ENCODE measurements around the gene HNRNPH2. TPM values are rescaled to one million over a fixed set of nuclear protein-coding genes. Genes with fewer than 3 reads are reported as not detected.
A peak's percentile ranks its signal among the peaks of the same experiment; 100 is the strongest.

HNRNPH2 gene, protein sequence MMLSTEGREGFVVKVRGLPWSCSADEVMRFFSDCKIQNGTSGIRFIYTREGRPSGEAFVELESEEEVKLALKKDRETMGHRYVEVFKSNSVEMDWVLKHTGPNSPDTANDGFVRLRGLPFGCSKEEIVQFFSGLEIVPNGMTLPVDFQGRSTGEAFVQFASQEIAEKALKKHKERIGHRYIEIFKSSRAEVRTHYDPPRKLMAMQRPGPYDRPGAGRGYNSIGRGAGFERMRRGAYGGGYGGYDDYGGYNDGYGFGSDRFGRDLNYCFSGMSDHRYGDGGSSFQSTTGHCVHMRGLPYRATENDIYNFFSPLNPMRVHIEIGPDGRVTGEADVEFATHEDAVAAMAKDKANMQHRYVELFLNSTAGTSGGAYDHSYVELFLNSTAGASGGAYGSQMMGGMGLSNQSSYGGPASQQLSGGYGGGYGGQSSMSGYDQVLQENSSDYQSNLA
- polyA plus RNA-seq (2013, experiment 1 of 2; ENCODE audit: insufficient read length), result 67.8 TPM
- 71.1 TPM for polyA plus RNA-seq (2013, experiment 2 of 2; ENCODE audit: insufficient read length)

DNA sequence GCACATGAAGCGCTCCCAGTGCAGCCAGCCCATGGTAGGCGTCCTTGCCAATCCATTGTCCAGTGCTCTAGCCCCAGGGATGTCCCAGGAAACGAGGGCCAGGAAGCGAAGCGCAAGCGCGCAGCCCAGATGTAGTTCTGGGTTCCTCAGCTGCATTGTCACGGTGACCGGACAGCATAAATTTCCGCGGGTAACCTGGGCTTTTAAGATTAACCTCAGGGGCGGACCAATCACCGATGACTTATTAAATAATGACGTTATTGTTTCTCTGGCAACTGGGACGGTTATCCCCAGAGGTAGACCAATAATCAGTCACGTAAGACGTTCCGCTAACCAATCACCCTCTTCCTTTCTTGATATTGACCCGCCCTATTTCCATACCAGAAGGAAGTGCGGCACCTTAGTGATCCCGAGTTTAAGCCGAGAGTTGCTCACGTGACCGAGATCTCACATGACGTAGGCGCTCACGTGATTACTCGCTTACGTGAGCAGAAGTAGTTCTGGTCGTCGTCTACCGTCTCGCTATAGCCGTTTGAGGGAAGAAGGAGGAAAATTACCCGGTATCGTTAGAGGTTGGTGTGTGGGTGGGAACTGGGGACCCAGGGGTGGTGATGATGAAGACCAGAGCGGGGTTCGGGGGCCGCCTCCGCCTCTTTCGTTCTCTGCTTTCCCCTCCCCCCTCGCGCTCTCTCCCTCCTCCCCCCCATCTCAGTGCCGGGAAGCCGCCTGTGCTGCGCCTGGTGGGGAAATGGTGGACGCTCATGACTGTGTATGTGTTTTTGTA is at the start of gene HNRNPH2, which contains the start of gene GLA:
HNRNPH2 (plus strand) TSS at position 475 of the 784 bp plus-strand sequence. CDS start 3,767 bp downstream, outside the sequence.
GLA (minus strand) TSS at position 178 of the 784 bp plus-strand sequence; CDS start at position 156, 22 bp downstream.
- DNase-seq, result peak; percentile 98

- DNase-seq, result peak; percentile 3
Measured at GRCh38 chrX:101359966-101360365, 48.1 kb upstream of the HNRNPH2 start.

DNA sequence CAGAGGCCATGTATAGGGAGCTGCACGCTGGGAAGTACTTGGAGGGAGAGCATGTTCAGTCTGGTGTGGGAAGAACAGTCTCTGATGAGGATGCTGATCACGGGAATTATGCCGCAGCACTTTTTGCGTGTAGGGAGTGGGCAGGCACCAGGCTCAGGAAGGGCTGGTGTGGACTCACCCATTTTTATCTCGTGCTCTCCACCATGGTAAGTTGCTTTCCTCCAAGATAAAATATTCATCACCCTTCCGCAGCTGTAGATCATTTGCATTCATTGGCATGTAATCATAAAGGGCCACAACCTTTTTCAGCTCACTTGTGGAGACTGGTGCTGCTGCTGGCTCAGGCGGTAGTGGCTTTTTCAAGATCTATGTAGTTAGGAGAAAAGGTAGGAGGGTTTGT is 47.6 kb upstream of the HNRNPH2 start:
- DNase-seq, result no peak

DNA sequence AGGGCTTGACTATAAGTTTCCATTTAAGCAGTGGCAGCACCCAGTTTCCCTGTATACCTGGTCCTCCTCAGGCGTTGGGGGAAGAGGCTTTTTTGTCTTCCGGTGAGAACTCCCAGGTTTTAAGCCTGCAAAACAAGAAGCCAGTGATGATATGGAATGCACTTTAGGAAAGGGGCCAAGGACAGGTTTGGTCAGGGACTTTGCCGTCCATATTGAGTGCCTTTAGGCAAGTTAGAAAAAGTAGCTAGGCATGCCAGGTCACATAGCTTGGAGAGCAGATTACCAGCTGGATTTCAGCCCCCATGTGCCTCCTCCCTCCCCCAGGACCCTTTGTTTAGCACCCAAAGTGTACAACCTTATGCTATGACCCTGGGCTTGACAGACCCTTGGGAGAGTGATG is 45.9 kb upstream of the HNRNPH2 start:
- DNase-seq, result no peak

DNA sequence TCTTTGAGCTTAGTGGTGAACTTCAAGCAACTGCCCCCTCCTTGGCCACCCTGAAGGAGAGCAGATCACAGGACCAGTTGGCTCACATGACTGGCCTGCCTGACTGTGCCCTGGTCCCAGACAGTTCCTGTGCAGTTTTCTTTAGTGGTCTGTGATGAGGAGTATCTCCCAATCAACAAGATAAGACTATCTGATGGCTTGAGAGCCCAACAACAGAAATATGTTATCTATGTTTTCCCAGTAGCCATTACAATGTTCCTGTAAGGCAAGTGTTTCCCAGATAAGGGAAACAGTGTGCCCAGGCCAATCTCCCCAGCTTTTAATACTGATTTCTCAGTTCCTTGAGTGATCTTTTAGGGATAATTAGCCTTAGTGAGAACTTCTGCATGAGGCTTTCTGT is 45.3 kb upstream of the HNRNPH2 start:
- DNase-seq, result no peak

DNA sequence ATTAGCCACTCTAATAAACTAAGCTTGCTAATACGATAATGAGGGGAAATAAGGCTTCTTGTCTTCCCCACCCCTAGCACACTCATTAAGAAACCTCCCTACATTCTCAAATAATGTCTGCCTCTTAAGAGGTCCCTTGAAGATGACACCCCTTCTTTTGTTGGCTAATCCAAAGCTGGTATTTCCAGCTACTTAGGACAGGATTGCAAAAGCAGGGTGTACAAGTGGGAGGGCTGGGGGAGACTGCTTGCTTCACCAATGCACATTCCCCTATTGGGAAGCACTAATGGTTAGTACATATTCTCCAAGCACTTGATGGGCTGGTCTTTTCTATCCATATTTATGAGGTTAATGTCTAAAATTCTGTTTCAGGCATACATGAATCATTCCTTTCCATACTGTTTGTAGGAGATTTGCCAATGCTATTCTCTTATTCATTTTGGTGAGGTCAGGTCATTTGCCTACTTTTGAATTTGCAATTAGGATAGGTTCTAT is 42.7 kb upstream of the HNRNPH2 start:
- no peak for DNase-seq

DNA sequence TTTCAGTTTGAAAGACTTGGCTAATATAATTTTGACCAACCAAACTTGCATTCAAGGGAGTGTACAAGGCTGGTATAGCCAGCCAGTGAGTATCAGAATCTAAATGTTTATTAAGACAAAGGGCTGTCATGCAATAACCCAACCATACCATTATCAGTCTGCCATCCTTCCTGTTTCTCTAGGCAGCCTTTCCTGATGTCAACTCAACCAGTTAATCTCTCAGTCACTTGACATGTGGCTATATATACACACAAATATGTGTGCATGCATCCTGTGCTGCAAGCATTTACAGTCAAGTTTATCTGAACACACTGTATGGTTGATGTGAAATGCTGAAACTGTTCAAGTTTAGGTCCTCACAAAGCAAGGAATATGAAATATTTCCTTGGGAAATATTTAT is 39.2 kb upstream of the HNRNPH2 start:
- DNase-seq, result no peak

GRCh38 chrX:101369687-101370086 is 38.3 kb upstream of the HNRNPH2 start:
- DNase-seq, result no peak

GRCh38 chrX:101370888-101371504 is 37.0 kb upstream of the HNRNPH2 start:
- no peak for DNase-seq

DNA sequence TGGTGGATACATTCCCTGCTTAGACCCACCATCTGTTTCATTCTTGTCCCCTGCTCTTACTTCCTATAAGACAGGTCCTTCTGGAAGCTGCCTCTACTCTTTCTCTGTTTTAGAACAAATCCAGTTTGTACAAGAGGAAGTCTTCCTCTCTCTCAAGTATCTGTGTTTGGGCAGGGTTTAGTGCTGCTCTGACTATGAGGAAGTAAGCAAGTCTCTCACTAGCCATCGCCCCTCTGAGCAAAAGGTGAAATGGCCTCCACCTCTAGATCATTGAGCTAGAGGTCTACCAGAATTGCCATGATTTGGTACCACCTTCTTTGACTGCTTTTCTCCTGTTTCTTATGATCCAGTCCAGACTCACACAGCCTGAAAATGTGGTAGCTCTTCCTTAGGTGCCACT is 30.5 kb upstream of the HNRNPH2 start:
- no peak for DNase-seq

- no peak for DNase-seq
Measured at GRCh38 chrX:101383679-101384205, 24.3 kb upstream of the HNRNPH2 start.

DNA sequence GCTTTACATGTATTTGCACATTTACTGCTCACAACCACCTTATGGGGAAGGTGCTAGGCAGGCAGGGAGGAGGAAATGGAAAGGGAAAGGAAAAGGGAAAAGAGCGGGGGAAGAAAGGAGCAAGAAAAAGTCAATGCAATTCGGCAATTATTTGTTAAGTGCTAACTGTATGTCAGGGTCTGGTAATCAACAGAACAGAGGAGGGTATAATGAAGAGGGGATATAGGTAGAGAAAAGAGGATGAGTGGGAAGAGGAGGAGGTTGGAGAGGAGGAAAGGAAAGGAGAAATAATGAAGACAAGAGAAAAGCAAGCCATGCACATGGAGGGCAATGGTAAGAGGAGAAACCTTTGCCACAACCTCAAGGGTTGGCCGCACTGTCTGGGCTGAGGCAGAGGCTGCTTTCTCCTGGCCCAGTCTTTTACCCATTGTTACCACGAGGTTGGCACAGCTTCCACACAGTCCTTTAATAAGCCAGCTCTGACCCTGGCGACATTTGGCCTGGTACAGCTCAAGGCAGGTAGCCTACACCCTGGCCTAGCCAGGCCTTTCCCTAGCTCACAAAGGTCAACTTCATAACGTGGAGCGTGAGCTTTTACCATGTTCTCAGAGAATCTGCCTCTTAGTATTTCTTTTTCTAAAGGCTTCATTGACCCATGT is 22.9 kb upstream of the HNRNPH2 start:
- no peak for DNase-seq

DNA sequence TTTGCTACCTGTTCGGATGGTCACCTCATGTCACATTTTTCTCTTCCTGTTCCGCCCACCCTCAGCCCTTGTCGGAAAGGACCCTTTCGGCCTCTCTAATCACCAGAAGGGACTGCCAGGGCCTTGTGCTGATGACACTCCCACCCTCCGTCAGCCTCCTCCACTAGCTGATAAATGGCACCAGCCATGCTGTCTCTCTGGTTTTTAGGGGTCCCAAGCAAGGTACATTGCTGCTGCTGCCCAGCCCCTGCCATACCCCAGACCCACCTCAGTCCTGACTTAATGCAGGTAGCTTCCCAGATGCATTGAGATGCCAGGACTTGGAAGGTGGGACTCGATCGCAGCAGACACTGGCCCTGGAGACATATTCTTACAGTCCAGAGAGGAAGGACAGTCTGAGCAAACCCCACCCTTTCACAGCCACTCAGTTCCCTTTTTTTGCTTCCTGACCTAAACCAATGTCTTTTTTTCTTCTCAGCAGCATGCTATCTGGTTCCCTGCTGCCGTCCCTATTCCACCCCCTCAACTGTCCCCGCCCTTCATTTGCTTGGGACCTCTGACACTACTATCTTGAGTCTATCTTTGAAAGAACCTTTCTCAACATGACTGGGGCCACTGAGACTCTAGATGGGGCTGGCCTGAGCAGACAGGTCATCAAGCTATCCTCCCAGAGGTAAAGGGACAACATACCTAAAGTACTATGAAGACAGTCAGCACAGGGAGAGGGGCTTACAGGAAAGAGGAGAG is 22.1 kb upstream of the HNRNPH2 start, which contains the start of gene BTK:
BTK (minus strand) TSS at position 397 of the 747 bp plus-strand sequence. CDS start 10,907 bp downstream, outside the sequence.
- no peak for DNase-seq

- no peak for DNase-seq
Measured at GRCh38 chrX:101386542-101386885, 21.5 kb upstream of the HNRNPH2 start.

DNA sequence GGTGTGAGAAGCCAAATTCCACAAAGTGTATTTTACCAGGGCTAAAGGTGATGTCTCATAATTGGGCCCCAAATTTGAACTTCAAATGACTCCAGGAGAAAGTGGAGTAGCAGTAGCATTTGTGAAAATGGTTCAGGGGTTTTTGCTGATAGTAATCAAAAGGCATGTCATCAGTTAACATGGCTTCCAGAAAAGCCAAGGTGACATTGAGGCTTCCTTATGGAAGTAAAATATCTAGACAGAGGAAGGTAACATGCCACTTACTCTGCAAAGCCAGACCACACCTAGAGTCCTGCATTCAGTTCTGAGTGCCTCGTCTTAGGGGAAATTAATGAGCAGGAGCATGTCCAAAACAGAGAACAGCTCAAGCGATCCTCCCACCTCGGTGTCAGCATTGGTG is 19.4 kb upstream of the HNRNPH2 start:
- DNase-seq, result no peak

DNA sequence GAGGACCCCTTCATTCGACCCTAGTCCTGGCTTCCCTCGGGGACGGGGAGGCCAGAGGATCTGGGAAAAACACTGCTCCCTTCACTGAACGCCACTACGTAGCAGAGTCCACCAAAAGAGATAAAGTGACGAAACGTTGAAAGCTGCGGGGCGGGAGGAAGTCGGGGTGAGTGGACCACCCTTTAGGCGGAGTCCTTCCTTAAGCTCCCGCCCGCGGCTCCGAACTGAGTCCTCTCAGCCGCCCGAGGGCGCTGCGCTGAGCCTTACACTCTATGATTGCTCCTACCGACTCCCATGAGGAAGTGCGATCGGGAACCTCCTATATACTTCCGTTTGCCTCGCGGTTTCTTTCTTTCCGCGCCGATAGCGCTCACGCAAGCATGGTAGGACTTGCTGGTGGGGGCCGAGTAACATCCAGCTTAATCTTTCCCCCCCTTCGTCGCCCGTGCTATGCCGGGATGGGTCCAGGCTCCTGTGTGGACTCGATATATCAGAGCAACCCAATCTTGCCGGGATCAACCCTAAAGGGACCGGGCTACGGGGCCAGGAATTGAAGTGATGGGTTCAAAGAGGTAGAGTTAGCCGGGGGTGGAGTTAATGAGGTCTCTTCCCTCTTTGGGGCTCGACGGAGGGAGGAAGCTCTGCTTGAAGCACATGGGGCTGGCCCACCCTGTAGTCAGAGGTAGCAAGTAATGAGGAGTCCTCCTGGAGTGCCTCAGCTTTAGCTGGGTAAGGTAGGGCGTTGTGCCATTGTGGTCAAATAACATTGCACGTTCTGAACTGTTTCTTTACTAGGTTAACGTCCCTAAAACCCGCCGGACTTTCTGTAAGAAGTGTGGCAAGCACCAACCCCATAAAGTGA is 17.1 kb upstream of the HNRNPH2 start, which contains the start of gene RPL36A:
RPL36A (plus strand) TSS at position 348 of the 862 bp plus-strand sequence; CDS start at position 381, 33 bp downstream.
- peak; percentile 91 for DNase-seq

- no peak for DNase-seq
Measured at GRCh38 chrX:101391831-101392230, 16.2 kb upstream of the HNRNPH2 start.

GRCh38 chrX:101393530-101394305 is 14.3 kb upstream of the HNRNPH2 start:
- DNase-seq, result no peak

GRCh38 chrX:101394372-101394771 is 13.7 kb upstream of the HNRNPH2 start:
- no peak for DNase-seq

All from fibroblast of skin of scalp (primary cell).